ENCODE results near the gene CAPRIN1.
A peak's percentile ranks its signal among the peaks of the same experiment; 100 is the strongest.
"Not testable (repeated sequence)": the region's sequence is repeated elsewhere in the genome, so short reads cannot be mapped to it uniquely, and the experiment has no call there.

Gene CAPRIN1

GRCh38 chr11:34067383-34068065 lies 16.0 kb downstream of the CAPRIN1 start:
- in situ Hi-C loops (cut with HindIII; ENCODE audit: low sequenced_read_pairs) = no loop called here
- TF ChIP-seq CTCF (IDR thresholded peaks at IDR 0.05; ENCODE audit: low read depth, low read length) = no peak
- H3K4me3 ChIP-seq (ENCODE audit: low read depth, low read length) = no peak overlapping the region
- no peak for DNase-seq (ENCODE audit: low read depth, low spot score)

GRCh38 chr11:34068111-34068510 lies 16.6 kb downstream of the CAPRIN1 start:
- TF ChIP-seq CTCF (IDR thresholded peaks at IDR 0.05; ENCODE audit: low read depth, low read length) = no peak
- H3K4me3 ChIP-seq (ENCODE audit: low read depth, low read length) = no peak overlapping the region
- peak; percentile 72 for DNase-seq (ENCODE audit: low read depth, low spot score)
- in situ Hi-C loops (cut with HindIII; ENCODE audit: low sequenced_read_pairs) = no loop called here

GRCh38 chr11:34071306-34071705 lies 19.8 kb downstream of the CAPRIN1 start:
- DNase-seq (ENCODE audit: low read depth, low spot score); in situ Hi-C loops (cut with HindIII; ENCODE audit: low sequenced_read_pairs); H3K4me3 ChIP-seq (ENCODE audit: low read depth, low read length): not testable (repeated sequence)

- DNase-seq (ENCODE audit: low read depth, low spot score) = no peak
- in situ Hi-C loops (cut with HindIII; ENCODE audit: low sequenced_read_pairs) = no loop called here
- TF ChIP-seq CTCF (IDR thresholded peaks at IDR 0.05; ENCODE audit: low read depth, low read length) = no peak
- H3K4me3 ChIP-seq (ENCODE audit: low read depth, low read length) = no peak overlapping the region
These were observed 20.5 kb downstream of the CAPRIN1 start for GRCh38 chr11:34072041-34072440.

GRCh38 chr11:34072832-34073231 lies 21.3 kb downstream of the CAPRIN1 start:
- TF ChIP-seq CTCF (IDR thresholded peaks at IDR 0.05; ENCODE audit: low read depth, low read length) = no peak
- in situ Hi-C loops (cut with HindIII; ENCODE audit: low sequenced_read_pairs) = no loop called here
- DNase-seq (ENCODE audit: low read depth, low spot score) = no peak
- H3K4me3 ChIP-seq (ENCODE audit: low read depth, low read length) = no peak overlapping the region

- no peak for DNase-seq (ENCODE audit: low read depth, low spot score)
- in situ Hi-C loops (cut with HindIII; ENCODE audit: low sequenced_read_pairs) = no loop called here
- no peak for TF ChIP-seq CTCF (IDR thresholded peaks at IDR 0.05; ENCODE audit: low read depth, low read length)
These were observed 22.9 kb downstream of the CAPRIN1 start for GRCh38 chr11:34074391-34074790.

GRCh38 chr11:34075178-34075820 lies 23.8 kb downstream of the CAPRIN1 start:
- no peak overlapping the region for H3K4me3 ChIP-seq (ENCODE audit: low read depth, low read length)
- in situ Hi-C loops (cut with HindIII; ENCODE audit: low sequenced_read_pairs) = no loop called here
- TF ChIP-seq CTCF (IDR thresholded peaks at IDR 0.05; ENCODE audit: low read depth, low read length) = no peak
- peak; percentile 66 for DNase-seq (ENCODE audit: low read depth, low spot score)

More at GRCh38 chr11:34074391-34074790, 22.9 kb downstream of the CAPRIN1 start:
- H3K4me3 ChIP-seq (ENCODE audit: low read depth, low read length) = no peak overlapping the region

Data from astrocyte of the spinal cord (primary cell).